ENCODE data around the gene NOVA2. TPM values are rescaled to one million over a fixed set of nuclear protein-coding genes. Genes with fewer than 3 reads are reported as not detected.
A peak's percentile ranks its signal among the peaks of the same experiment; 100 is the strongest.

The NOVA2 gene
- polyA plus RNA-seq, 1 of the 3 experiments (the other 2 are of a cell fraction) = 1.9 TPM

DNA sequence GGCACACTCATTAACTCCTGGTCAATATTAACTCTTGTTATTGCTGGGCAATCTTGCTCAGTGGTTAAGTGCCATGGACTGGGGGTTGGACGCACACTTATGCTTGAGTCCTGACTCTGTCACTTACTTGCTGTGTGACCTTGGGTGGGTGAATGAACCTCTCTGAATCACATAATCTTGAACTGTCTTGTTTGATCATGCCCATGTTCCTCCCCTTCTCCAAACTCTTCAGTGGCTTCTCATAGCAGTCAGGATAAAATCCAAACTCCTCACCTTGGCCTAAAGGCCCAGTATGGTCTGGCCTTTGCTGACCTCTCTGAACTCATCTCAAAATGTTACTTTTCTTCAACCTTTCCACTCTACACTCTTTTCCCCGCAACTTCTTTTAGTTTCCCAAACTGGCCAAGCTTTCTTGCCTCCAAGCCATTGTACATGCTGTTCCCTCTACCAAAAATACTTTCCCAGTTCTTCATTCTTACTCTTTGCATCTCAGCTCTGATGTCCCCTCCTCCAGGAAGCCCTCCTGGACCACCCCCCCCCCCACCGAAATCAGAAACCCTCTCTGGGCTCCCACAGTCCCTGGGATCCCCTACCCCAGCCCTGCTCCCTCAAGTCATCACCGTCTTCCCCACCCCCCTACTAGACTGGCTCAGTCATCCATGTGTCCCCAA lies 73.6 kb downstream of the NOVA2 start:
- ChIA-PET CTCF (interaction anchor here (1.5 to 3.7 kb wide), 2 partner anchors 17 to 83 kb away, joined by 7 to 15 read pairs; no protein-coding TSS in a partner anchor), POLR2A (no interaction called here)
- peaks cover 0 to 8% of the 10 kb centered on the region in 2 experiments; a peak in 1 of 4 replicates for H3K4me1 ChIP-seq (ENCODE audit: control insufficient read depth in 1 of 2, insufficient read depth in 2 of 2, low read depth in 1 of 2, low read length in 1 of 2)
- no peak overlapping the region for H3K9ac ChIP-seq
- H3K79me2 ChIP-seq (ENCODE audit: insufficient read depth) = peaks cover 5% of the 10 kb centered on the region; the same call in 1 of the 2 replicates
- H3F3A ChIP-seq (replicated peaks; ENCODE audit: insufficient read depth) = peaks cover 13% of the 10 kb centered on the region
- H3K9me2 ChIP-seq = no peaks in the 10 kb centered on the region
- 94% methylated on average over 4 of the region's 4 CpGs for WGBS (ENCODE audit: low lambda C conversion rate)
- no peak overlapping the region for H2AFZ ChIP-seq (ENCODE audit: low read depth)
- H3K27ac ChIP-seq (ENCODE audit: low read depth in 2 of 2, low read length in 1 of 2) = no peak overlapping the region
- H3K9me3 ChIP-seq = no peaks in the 10 kb centered on the region
- TF ChIP-seq, protein P1, sequence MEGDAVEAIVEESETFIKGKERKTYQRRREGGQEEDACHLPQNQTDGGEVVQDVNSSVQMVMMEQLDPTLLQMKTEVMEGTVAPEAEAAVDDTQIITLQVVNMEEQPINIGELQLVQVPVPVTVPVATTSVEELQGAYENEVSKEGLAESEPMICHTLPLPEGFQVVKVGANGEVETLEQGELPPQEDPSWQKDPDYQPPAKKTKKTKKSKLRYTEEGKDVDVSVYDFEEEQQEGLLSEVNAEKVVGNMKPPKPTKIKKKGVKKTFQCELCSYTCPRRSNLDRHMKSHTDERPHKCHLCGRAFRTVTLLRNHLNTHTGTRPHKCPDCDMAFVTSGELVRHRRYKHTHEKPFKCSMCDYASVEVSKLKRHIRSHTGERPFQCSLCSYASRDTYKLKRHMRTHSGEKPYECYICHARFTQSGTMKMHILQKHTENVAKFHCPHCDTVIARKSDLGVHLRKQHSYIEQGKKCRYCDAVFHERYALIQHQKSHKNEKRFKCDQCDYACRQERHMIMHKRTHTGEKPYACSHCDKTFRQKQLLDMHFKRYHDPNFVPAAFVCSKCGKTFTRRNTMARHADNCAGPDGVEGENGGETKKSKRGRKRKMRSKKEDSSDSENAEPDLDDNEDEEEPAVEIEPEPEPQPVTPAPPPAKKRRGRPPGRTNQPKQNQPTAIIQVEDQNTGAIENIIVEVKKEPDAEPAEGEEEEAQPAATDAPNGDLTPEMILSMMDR (IDR thresholded peaks at IDR 0.05) = no peak
- TF ChIP-seq RAD21 (IDR thresholded peaks at IDR 0.05; ENCODE audit: low read length) = no peak
- TF ChIP-seq, protein P2, sequence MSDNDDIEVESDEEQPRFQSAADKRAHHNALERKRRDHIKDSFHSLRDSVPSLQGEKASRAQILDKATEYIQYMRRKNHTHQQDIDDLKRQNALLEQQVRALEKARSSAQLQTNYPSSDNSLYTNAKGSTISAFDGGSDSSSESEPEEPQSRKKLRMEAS (IDR thresholded peaks at IDR 0.05; ENCODE audit: low read depth) = no peak
- no peak for TF ChIP-seq RFX5 (IDR thresholded peaks at IDR 0.05; ENCODE audit: low read length)
- no peak for TF ChIP-seq GATA2 (CRISPR knock-in tag; IDR thresholded peaks at IDR 0.05)
- no peak for TF ChIP-seq JUND (IDR thresholded peaks at IDR 0.05)
- TF ChIP-seq MXI1 (IDR thresholded peaks at IDR 0.05; ENCODE audit: low read depth, low read length) = no peak
- TF ChIP-seq SMC3 (IDR thresholded peaks at IDR 0.05; ENCODE audit: low read depth, low read length) = no peak
- TF ChIP-seq MEF2A (IDR thresholded peaks at IDR 0.05; ENCODE audit: borderline replicate concordance, low read depth) = no peak
- TF ChIP-seq FOSL2 (IDR thresholded peaks at IDR 0.05; ENCODE audit: borderline replicate concordance, low read depth) = no peak
- TF ChIP-seq GABPA (IDR thresholded peaks at IDR 0.05; ENCODE audit: low read depth) = no peak
- TF ChIP-seq RXRA (IDR thresholded peaks at IDR 0.05; ENCODE audit: borderline replicate concordance, low read depth) = no peak
- no peak for DNase-seq
- H3K27me3 ChIP-seq (ENCODE audit: insufficient read depth) = no peaks in the 10 kb centered on the region
- H3K4me2 ChIP-seq = 0 out of 2 replicates have a peak overlapping the region, but pooled peaks have one; percentile 88
- H3K4me3 ChIP-seq (ENCODE audit: low read depth in 2 of 2, low read length in 1 of 2) = no peak overlapping the region
- no peaks in the 10 kb centered on the region for H4K20me1 ChIP-seq (ENCODE audit: insufficient read depth)
- peaks cover 8 to 20% of the 10 kb centered on the region in 2 experiments for H3K36me3 ChIP-seq (replicated peaks in 1 of 2; ENCODE audit: control insufficient read depth in 1 of 2, insufficient read depth in 2 of 2, low read length in 1 of 2)

DNA sequence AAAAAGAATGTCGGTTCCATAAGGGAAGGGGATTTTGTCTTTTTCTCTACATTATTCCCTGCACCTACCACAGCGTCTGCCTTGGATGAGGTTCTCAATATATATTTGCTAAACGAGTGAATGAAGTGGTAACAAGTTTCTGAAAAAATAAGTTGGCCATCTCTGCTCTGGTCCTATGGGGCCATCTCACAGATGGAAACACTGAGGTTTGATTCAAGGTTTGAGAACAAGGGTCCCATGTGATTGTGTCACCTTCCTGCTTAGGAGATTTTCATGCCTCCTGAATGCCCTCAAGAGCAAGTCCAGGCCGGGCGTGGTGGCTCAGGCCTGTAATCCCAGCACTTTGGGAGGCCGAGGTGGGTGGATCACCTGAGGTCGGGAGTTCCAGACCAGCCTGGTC lies 74.4 kb downstream of the NOVA2 start:
- H3K4me3 ChIP-seq (ENCODE audit: low read depth in 2 of 2, low read length in 1 of 2) = no peak overlapping the region
- peaks cover 8 to 20% of the 10 kb centered on the region in 2 experiments for H3K36me3 ChIP-seq (replicated peaks in 1 of 2; ENCODE audit: control insufficient read depth in 1 of 2, insufficient read depth in 2 of 2, low read length in 1 of 2)
- H3K9me3 ChIP-seq = no peaks in the 10 kb centered on the region
- peaks cover 14% of the 10 kb centered on the region for H3F3A ChIP-seq (replicated peaks; ENCODE audit: insufficient read depth)
- H3K79me2 ChIP-seq (ENCODE audit: insufficient read depth) = peaks cover 5% of the 10 kb centered on the region
- peaks cover 0 to 8% of the 10 kb centered on the region in 2 experiments; a peak in 1 of 4 replicates for H3K4me1 ChIP-seq (ENCODE audit: control insufficient read depth in 1 of 2, insufficient read depth in 2 of 2, low read depth in 1 of 2, low read length in 1 of 2)
- no peak overlapping the region for H3K9ac ChIP-seq
- no peak for DNase-seq
- H2AFZ ChIP-seq (ENCODE audit: low read depth) = no peak overlapping the region
- no peak overlapping the region for H3K27ac ChIP-seq (ENCODE audit: low read depth in 2 of 2, low read length in 1 of 2)
- no peaks in the 10 kb centered on the region for H4K20me1 ChIP-seq (ENCODE audit: insufficient read depth)
- POLR2A ChIA-PET = no interaction called here
- WGBS (ENCODE audit: low lambda C conversion rate) = 99% methylated on average over 7 of the region's 7 CpGs
- no peaks in the 10 kb centered on the region for H3K9me2 ChIP-seq
- CTCF ChIA-PET = no interaction called here
- H3K4me2 ChIP-seq = no peak overlapping the region
- no peaks in the 10 kb centered on the region for H3K27me3 ChIP-seq (ENCODE audit: insufficient read depth)
- TF ChIP-seq RAD21 (IDR thresholded peaks at IDR 0.05; ENCODE audit: low read length) (no peak), GABPA (IDR thresholded peaks at IDR 0.05; ENCODE audit: low read depth) (no peak), ELF1 (IDR thresholded peaks at IDR 0.05) (no peak), MEF2A (IDR thresholded peaks at IDR 0.05; ENCODE audit: borderline replicate concordance, low read depth) (no peak), SIN3A (IDR thresholded peaks at IDR 0.05; ENCODE audit: borderline replicate concordance, low read depth, low read length) (no peak), JUND (IDR thresholded peaks at IDR 0.05) (no peak), YY1 (IDR thresholded peaks at IDR 0.05; ENCODE audit: low read depth) (no peak)
- TF ChIP-seq, protein P3, sequence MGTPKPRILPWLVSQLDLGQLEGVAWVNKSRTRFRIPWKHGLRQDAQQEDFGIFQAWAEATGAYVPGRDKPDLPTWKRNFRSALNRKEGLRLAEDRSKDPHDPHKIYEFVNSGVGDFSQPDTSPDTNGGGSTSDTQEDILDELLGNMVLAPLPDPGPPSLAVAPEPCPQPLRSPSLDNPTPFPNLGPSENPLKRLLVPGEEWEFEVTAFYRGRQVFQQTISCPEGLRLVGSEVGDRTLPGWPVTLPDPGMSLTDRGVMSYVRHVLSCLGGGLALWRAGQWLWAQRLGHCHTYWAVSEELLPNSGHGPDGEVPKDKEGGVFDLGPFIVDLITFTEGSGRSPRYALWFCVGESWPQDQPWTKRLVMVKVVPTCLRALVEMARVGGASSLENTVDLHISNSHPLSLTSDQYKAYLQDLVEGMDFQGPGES (IDR thresholded peaks at IDR 0.05; ENCODE audit: low read depth, low read length) = no peak
- TF ChIP-seq, protein P1 (IDR thresholded peaks at IDR 0.05) = no peak
- TF ChIP-seq, protein P4, sequence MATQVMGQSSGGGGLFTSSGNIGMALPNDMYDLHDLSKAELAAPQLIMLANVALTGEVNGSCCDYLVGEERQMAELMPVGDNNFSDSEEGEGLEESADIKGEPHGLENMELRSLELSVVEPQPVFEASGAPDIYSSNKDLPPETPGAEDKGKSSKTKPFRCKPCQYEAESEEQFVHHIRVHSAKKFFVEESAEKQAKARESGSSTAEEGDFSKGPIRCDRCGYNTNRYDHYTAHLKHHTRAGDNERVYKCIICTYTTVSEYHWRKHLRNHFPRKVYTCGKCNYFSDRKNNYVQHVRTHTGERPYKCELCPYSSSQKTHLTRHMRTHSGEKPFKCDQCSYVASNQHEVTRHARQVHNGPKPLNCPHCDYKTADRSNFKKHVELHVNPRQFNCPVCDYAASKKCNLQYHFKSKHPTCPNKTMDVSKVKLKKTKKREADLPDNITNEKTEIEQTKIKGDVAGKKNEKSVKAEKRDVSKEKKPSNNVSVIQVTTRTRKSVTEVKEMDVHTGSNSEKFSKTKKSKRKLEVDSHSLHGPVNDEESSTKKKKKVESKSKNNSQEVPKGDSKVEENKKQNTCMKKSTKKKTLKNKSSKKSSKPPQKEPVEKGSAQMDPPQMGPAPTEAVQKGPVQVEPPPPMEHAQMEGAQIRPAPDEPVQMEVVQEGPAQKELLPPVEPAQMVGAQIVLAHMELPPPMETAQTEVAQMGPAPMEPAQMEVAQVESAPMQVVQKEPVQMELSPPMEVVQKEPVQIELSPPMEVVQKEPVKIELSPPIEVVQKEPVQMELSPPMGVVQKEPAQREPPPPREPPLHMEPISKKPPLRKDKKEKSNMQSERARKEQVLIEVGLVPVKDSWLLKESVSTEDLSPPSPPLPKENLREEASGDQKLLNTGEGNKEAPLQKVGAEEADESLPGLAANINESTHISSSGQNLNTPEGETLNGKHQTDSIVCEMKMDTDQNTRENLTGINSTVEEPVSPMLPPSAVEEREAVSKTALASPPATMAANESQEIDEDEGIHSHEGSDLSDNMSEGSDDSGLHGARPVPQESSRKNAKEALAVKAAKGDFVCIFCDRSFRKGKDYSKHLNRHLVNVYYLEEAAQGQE (IDR thresholded peaks at IDR 0.05; ENCODE audit: low read depth, low read length) = no peak
